Vagina (tissue), 2 donors: Measurements from ENCODE around the gene SAA2.
"Not testable (repeated sequence)": the region's sequence is repeated elsewhere in the genome, so short reads cannot be mapped to it uniquely, and the experiment has no call there.

Source experiments
- CTCF ChIP-seq, 3 experiments: fragments of 450-650 bp in 2 of 3; fragments of 200-600 bp in 1 of 3; sonication (generic) in 1 of 3; IDR thresholded peaks; one replicate each; pipeline ENCODE4 v1.5.1; 2017 to 2019; ENCODE audit warnings: antibody characterized with exemption in 3 of 3, mild to moderate bottlenecking in 2 of 3, moderate library complexity in 2 of 3
- POLR2A ChIP-seq, 2 donors: fragments of 450-650 bp; IDR thresholded peaks; one replicate each; pipeline ENCODE4 v1.6.1; 2017; ENCODE audit warnings: antibody characterized with exemption in 2 of 2, mild to moderate bottlenecking in 2 of 2, moderate library complexity in 2 of 2
- POLR2AphosphoS5 ChIP-seq, 2 donors: sonication (generic); formaldehyde crosslinking; IDR thresholded peaks; one replicate each; pipeline ENCODE4 v1.9.0; 2017; ENCODE audit warnings: antibody characterized with exemption in 2 of 2, mild to moderate bottlenecking in 2 of 2, low read depth in 1 of 2; ENCODE audit not compliant: insufficient read depth in 1 of 2

GRCh38 chr11:18247191-18247581 is 1.3 kb downstream of the SAA2 start:
- TF ChIP-seq CTCF (IDR thresholded peaks at IDR 0.05); POLR2A (IDR thresholded peaks at IDR 0.05); POLR2AphosphoS5 (IDR thresholded peaks at IDR 0.05; ENCODE audit: insufficient read depth in 1 of 2, low read depth in 1 of 2): not testable (repeated sequence)
